WTC11 (cell line): Measurements from ENCODE around the gene FAM20B. TPM values are rescaled to one million over a fixed set of nuclear protein-coding genes. Genes with fewer than 3 reads are reported as not detected.

ENCODE experiments used
- ATAC-seq: fragments of 200-7000 bp; cut with Tn5 transposase; 2 replicates; pipeline ENCODE4 v1.10.0; 2021; ENCODE audit warnings: mild to moderate bottlenecking, moderate library complexity
- CTCF ChIA-PET: fragments of 300-600 bp; sonication (Branson Sonifier 250); formaldehyde crosslinking; loops from one replicate; lab custom pipeline; 2021; ENCODE audit warnings: antibody characterized with exemption; lab: Charles Lee
- POLR2A ChIA-PET: fragments of 350-600 bp; sonication (Branson Sonifier 250); formaldehyde crosslinking; loops from one replicate; lab custom pipeline; 2021; ENCODE audit warnings: antibody characterized with exemption; lab: Charles Lee
- DNase-seq: peaks from one replicate; pipeline ENCODE4 v3.0.0; 2021; ENCODE audit warnings: low spot score
- H3K27ac Mint-ChIP-seq: 2 replicates; pipeline ENCODE4 v1.8.0; 2021; ENCODE audit warnings: mixed read lengths
- H3K27me3 Mint-ChIP-seq: 2 replicates; pipeline ENCODE4 v1.8.0; 2021; ENCODE audit warnings: low read depth, mild to moderate bottlenecking, moderate library complexity, mixed read lengths
- H3K36me3 Mint-ChIP-seq: 2 replicates; pipeline ENCODE4 v1.8.0; 2021; ENCODE audit warnings: mixed read lengths
- H3K4me1 Mint-ChIP-seq: 2 replicates; pipeline ENCODE4 v1.8.0; 2022; ENCODE audit warnings: mixed read lengths
- H3K4me3 Mint-ChIP-seq: 2 replicates; pipeline ENCODE4 v1.8.0; 2021; ENCODE audit warnings: mild to moderate bottlenecking, moderate library complexity, mixed read lengths
- H3K9me3 Mint-ChIP-seq: 2 replicates; pipeline ENCODE4 v1.8.0; 2021; ENCODE audit warnings: mixed read lengths
- CTCF ChIP-seq: fragments of 200-600 bp; IDR thresholded peaks from 2 replicates; pipeline ENCODE4 v1.8.0; 2022; ENCODE audit warnings: antibody characterized with exemption
- ESRRA ChIP-seq: sonication (generic); formaldehyde crosslinking; IDR thresholded peaks from 2 replicates; pipeline ENCODE4 v1.8.1; 2022; ENCODE audit warnings: mild to moderate bottlenecking, missing genetic modification reagents, borderline replicate concordance
- FOXJ3 ChIP-seq: sonication (generic); formaldehyde crosslinking; IDR thresholded peaks from 2 replicates; pipeline ENCODE4 v1.9.0; 2021; ENCODE audit warnings: missing genetic modification reagents, mild to moderate bottlenecking, borderline replicate concordance
- GTF2I ChIP-seq: fragments of 250-450 bp; sonication (Bioruptor Pico); conservative IDR thresholded peaks from 2 replicates; pipeline ENCODE4 v1.4.0; 2021; ENCODE audit warnings: mild to moderate bottlenecking
- HMGXB4 ChIP-seq: sonication (generic); formaldehyde crosslinking; IDR thresholded peaks from 2 replicates; pipeline ENCODE4 v1.8.1; 2023; ENCODE audit warnings: mild to moderate bottlenecking, moderate library complexity, missing genetic modification reagents
- IRF1 ChIP-seq: sonication (generic); formaldehyde crosslinking; IDR thresholded peaks from 2 replicates; pipeline ENCODE4 v1.8.0; 2023; ENCODE audit warnings: missing genetic modification reagents
- IRF2 ChIP-seq: sonication (generic); formaldehyde crosslinking; IDR thresholded peaks from 2 replicates; pipeline ENCODE4 v1.8.0; 2022; ENCODE audit warnings: low read depth, missing genetic modification reagents, borderline replicate concordance
- JUN ChIP-seq: sonication (generic); formaldehyde crosslinking; IDR thresholded peaks from 2 replicates; pipeline ENCODE4 v1.8.0; 2023; ENCODE audit warnings: mild to moderate bottlenecking, missing genetic modification reagents
- NR1H2 ChIP-seq: sonication (generic); formaldehyde crosslinking; IDR thresholded peaks from 2 replicates; pipeline ENCODE4 v1.9.0; 2021; ENCODE audit warnings: mild to moderate bottlenecking, moderate library complexity, missing genetic modification reagents
- NR3C1 ChIP-seq: sonication (generic); formaldehyde crosslinking; conservative IDR thresholded peaks from 2 replicates; pipeline ENCODE4 v1.8.1; 2023; ENCODE audit warnings: low read depth, mild to moderate bottlenecking, missing genetic modification reagents
- SMAD4 ChIP-seq: sonication (generic); formaldehyde crosslinking; IDR thresholded peaks from 2 replicates; pipeline ENCODE4 v1.8.0; 2022; ENCODE audit warnings: mild to moderate bottlenecking, missing genetic modification reagents
- STAT6 ChIP-seq: sonication (generic); formaldehyde crosslinking; conservative IDR thresholded peaks from 2 replicates; pipeline ENCODE4 v1.8.1; 2023; ENCODE audit warnings: mild to moderate bottlenecking, low read depth, missing genetic modification reagents, moderate library complexity
- TCF7 ChIP-seq: sonication (generic); formaldehyde crosslinking; IDR thresholded peaks from 2 replicates; pipeline ENCODE4 v1.8.0; 2022; ENCODE audit warnings: mild to moderate bottlenecking, low read depth, missing genetic modification reagents, moderate library complexity
- ZBTB43 ChIP-seq: sonication (generic); formaldehyde crosslinking; IDR thresholded peaks from 2 replicates; pipeline ENCODE4 v1.8.1; 2023; ENCODE audit warnings: mild to moderate bottlenecking, missing genetic modification reagents
- ZNF138 ChIP-seq: sonication (generic); formaldehyde crosslinking; conservative IDR thresholded peaks from 2 replicates; pipeline ENCODE4 v1.8.1; 2022; ENCODE audit warnings: mild to moderate bottlenecking, moderate library complexity, missing genetic modification reagents
- ZNF232 ChIP-seq: sonication (generic); formaldehyde crosslinking; IDR thresholded peaks from 2 replicates; pipeline ENCODE4 v1.8.0; 2022; ENCODE audit warnings: mild to moderate bottlenecking, missing genetic modification reagents
- ZNF423 ChIP-seq: fragments of 250-450 bp; sonication (Bioruptor Pico); IDR thresholded peaks from 2 replicates; pipeline ENCODE4 v2.1.2; 2022; ENCODE audit warnings: mild to moderate bottlenecking, moderate library complexity
- ZNF512 ChIP-seq: sonication (generic); formaldehyde crosslinking; IDR thresholded peaks from 2 replicates; pipeline ENCODE4 v1.8.1; 2022; ENCODE audit warnings: missing genetic modification reagents, borderline replicate concordance
- total RNA-seq: library from RNA; stranded (reverse); gene quantifications from 3 replicates; pipeline ENCODE4 v1.2.3, GENCODE V29; 2021

The FAM20B gene
- total RNA-seq, 1 experiment from 2014 or later = 36.1 TPM

GRCh38 chr1:179105393-179105792, 79.7 kb downstream of the FAM20B start:
- DNase-seq = peak; percentile 63
- Mint-ChIP-seq H3K4me3 (no peak overlapping the region), H3K36me3 (peaks cover 25% of the 10 kb centered on the region)
- peak; percentile 51; the same call in 1 of the 2 replicates for TF ChIP-seq ZNF423
- no peak for TF ChIP-seq JUN (CRISPR knock-in tag)
- TF ChIP-seq CTCF = peak; percentile 34; the same call in 1 of the 2 replicates
- no peak for TF ChIP-seq NR1H2 (CRISPR knock-in tag)
- TF ChIP-seq, all 79 proteins: peak for 2
- Mint-ChIP-seq H3K9me3 (no peaks in the 10 kb centered on the region), H3K27ac (no peak overlapping the region), H3K4me1 (peaks cover 5% of the 10 kb centered on the region; the same call in 1 of the 2 replicates), H3K27me3 (no peaks in the 10 kb centered on the region)
- peak; percentile 98 for ATAC-seq
- ChIA-PET CTCF (interaction anchor here (0.7 to 2.1 kb wide), 19 partner anchors 12 to 562 kb away, joined by 3 to 14 read pairs (median 4); partner anchors contain the start of genes NPHS2 and TOR3A), POLR2A (no interaction called here)

- ATAC-seq = no peak
- ChIA-PET CTCF (no interaction called here), POLR2A (no interaction called here)
- no peaks in the 10 kb centered on the region for H3K27me3 Mint-ChIP-seq
- H3K4me3 Mint-ChIP-seq = no peak overlapping the region
- H3K36me3 Mint-ChIP-seq = peaks cover 34% of the 10 kb centered on the region
- TF ChIP-seq ZBTB43 (CRISPR knock-in tag) = no peak
- no peak for TF ChIP-seq JUN (CRISPR knock-in tag)
- DNase-seq = no peak
- H3K27ac Mint-ChIP-seq = no peak overlapping the region
- peaks cover 5% of the 10 kb centered on the region; the same call in 1 of the 2 replicates for H3K4me1 Mint-ChIP-seq
- H3K9me3 Mint-ChIP-seq = no peaks in the 10 kb centered on the region
Measured at GRCh38 chr1:179107706-179108629, 82.3 kb downstream of the FAM20B start.

GRCh38 chr1:179108644-179109043, 83.0 kb downstream of the FAM20B start:
- ATAC-seq (no peak), DNase-seq (no peak)
- H3K4me3 Mint-ChIP-seq = no peak overlapping the region
- no peaks in the 10 kb centered on the region for H3K27me3 Mint-ChIP-seq
- CTCF ChIA-PET = no interaction called here
- POLR2A ChIA-PET = no interaction called here
- H3K27ac Mint-ChIP-seq = no peak overlapping the region
- H3K9me3 Mint-ChIP-seq = no peaks in the 10 kb centered on the region
- H3K4me1 Mint-ChIP-seq = peaks cover 5% of the 10 kb centered on the region; the same call in 1 of the 2 replicates
- H3K36me3 Mint-ChIP-seq = peaks cover 34% of the 10 kb centered on the region
- no peak for TF ChIP-seq ESRRA (CRISPR knock-in tag)
- TF ChIP-seq SMAD4 = no peak
- TF ChIP-seq ZNF232 (CRISPR knock-in tag) = no peak
- no peak for TF ChIP-seq ZNF512 (CRISPR knock-in tag)
- no peak for TF ChIP-seq HMGXB4 (CRISPR knock-in tag)
- TF ChIP-seq IRF1 (CRISPR knock-in tag) = no peak
- no peak for TF ChIP-seq NR3C1
- TF ChIP-seq FOXJ3 (CRISPR knock-in tag) = no peak
- no peak for TF ChIP-seq STAT6 (CRISPR knock-in tag)
- no peak for TF ChIP-seq IRF2 (CRISPR knock-in tag)
- no peak for TF ChIP-seq TCF7 (CRISPR knock-in tag)
- no peak for TF ChIP-seq JUN (CRISPR knock-in tag)
- no peak for TF ChIP-seq GTF2I (CRISPR knock-in tag)
- no peak for TF ChIP-seq ZBTB43 (CRISPR knock-in tag)
- no peak for TF ChIP-seq ZNF138
